Tibial nerve (tissue), 4 donors: ENCODE data around the gene RAPGEF2.

Experiments used
- CTCF ChIP-seq, 5 experiments: fragments of 200-600 bp in 3 of 5; fragments of 450-650 bp in 2 of 5; sonication (generic) in 3 of 5; IDR thresholded peaks; one replicate each; pipeline ENCODE4 v1.5.1; 2016 to 2019; ENCODE audit warnings: antibody characterized with exemption in 5 of 5, mild to moderate bottlenecking in 3 of 5, moderate library complexity in 2 of 5
- EP300 ChIP-seq, 2 donors: sonication (generic); formaldehyde crosslinking; IDR thresholded peaks; one replicate each; pipeline ENCODE4 v1.6.1; 2017; ENCODE audit warnings: antibody characterized with exemption in 2 of 2, mild to moderate bottlenecking in 1 of 2
- POLR2A ChIP-seq, 2 donors: fragments of 450-650 bp; IDR thresholded peaks; one replicate each; pipeline ENCODE4 v1.6.1; 2017; ENCODE audit warnings: antibody characterized with exemption in 2 of 2, mild to moderate bottlenecking in 2 of 2, moderate library complexity in 2 of 2

DNA sequence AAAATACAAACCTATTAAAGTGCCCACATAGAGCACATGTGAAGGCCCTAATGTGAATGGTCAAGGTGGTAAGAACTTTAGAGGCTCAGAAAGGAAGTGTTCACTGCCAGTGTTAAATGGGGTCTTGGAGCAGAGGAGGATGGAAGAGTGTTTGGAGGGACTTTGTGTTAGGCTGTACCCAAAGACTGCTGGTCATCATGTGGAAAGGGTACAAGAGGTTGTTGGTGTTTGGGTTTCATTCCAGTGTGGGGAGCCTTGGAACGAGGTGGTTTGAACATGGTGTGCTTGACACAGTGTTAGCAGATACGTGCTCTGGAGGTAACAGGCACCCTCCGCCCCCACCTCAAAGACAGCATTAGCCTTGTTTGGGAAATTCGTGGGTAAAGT lies 73.1 kb downstream of the RAPGEF2 start:
- no peak for TF ChIP-seq CTCF (IDR thresholded peaks at IDR 0.05)
- no peak for TF ChIP-seq POLR2A (IDR thresholded peaks at IDR 0.05)
- no peak for TF ChIP-seq EP300 (IDR thresholded peaks at IDR 0.05)
